Loucy (cell line): ENCODE measurements around the gene ABCF2.

Experiments
- H2AFZ ChIP-seq: fragments of 200-600 bp; sonication (generic); 2 replicates; pipeline ENCODE4 v1.6.0; 2016; ENCODE audit warnings: antibody characterized with exemption, mild to moderate bottlenecking, low read length, moderate library complexity
- H3F3A ChIP-seq: fragments of 200-600 bp; 2 replicates; pipeline ENCODE4 v1.6.0; 2016; ENCODE audit warnings: antibody characterized with exemption, low read depth, mild to moderate bottlenecking
- H3K27me3 ChIP-seq: fragments of 200-600 bp; sonication (generic); 2 replicates; pipeline ENCODE4 v1.6.1; 2014; ENCODE audit warnings: low read length, mild to moderate bottlenecking; ENCODE audit not compliant: insufficient read depth, poor library complexity, severe bottlenecking
- H3K36me3 ChIP-seq: fragments of 200-600 bp; sonication (generic); 2 replicates; pipeline ENCODE4 v1.6.1; 2016; ENCODE audit warnings: low read length; ENCODE audit not compliant: insufficient read depth
- H3K4me1 ChIP-seq: fragments of 200-600 bp; sonication (generic); 2 replicates; pipeline ENCODE4 v1.5.1; 2014; ENCODE audit warnings: low read length, mild to moderate bottlenecking; ENCODE audit not compliant: insufficient read depth, poor library complexity, severe bottlenecking
- H3K4me2 ChIP-seq: fragments of 200-600 bp; sonication (generic); 2 replicates; pipeline ENCODE4 v1.6.0; 2014; ENCODE audit warnings: antibody characterized with exemption, low read length, low read depth, mild to moderate bottlenecking; ENCODE audit not compliant: poor library complexity, severe bottlenecking
- H3K4me3 ChIP-seq: fragments of 200-600 bp; sonication (generic); 2 replicates; pipeline ENCODE4 v1.5.1; 2014; ENCODE audit warnings: low read length, mild to moderate bottlenecking, mixed read lengths; ENCODE audit not compliant: poor library complexity, severe bottlenecking
- H3K79me2 ChIP-seq: fragments of 200-600 bp; sonication (generic); 2 replicates; pipeline ENCODE4 v1.6.1; 2014; ENCODE audit warnings: low read length; ENCODE audit not compliant: insufficient read depth
- H3K9ac ChIP-seq: fragments of 200-600 bp; sonication (generic); 2 replicates; pipeline ENCODE4 v1.6.0; 2014; ENCODE audit warnings: mild to moderate bottlenecking, low read depth, low read length, moderate library complexity; ENCODE audit not compliant: poor library complexity, severe bottlenecking
- H3K9me2 ChIP-seq: fragments of 200-600 bp; sonication (generic); replicated peaks from 2 replicates; pipeline ENCODE4 v1.6.1; 2016; ENCODE audit warnings: low read depth, low read length, mixed read lengths
- H3K9me3 ChIP-seq: fragments of 200-600 bp; sonication (generic); 2 replicates; pipeline ENCODE4 v1.6.1; 2014; ENCODE audit warnings: mild to moderate bottlenecking, antibody characterized with exemption, low read length, low read depth; ENCODE audit not compliant: insufficient read depth
- H4K20me1 ChIP-seq: fragments of 200-600 bp; sonication (generic); 2 replicates; pipeline ENCODE4 v1.6.0; 2014; ENCODE audit warnings: antibody characterized with exemption, low read length, mild to moderate bottlenecking; ENCODE audit not compliant: insufficient read depth, poor library complexity, severe bottlenecking
- EZH2phosphoT487 ChIP-seq: fragments of 200-600 bp; IDR thresholded peaks from 2 replicates; pipeline ENCODE4 v1.6.1; 2018; ENCODE audit warnings: antibody characterized with exemption, mild to moderate bottlenecking, moderate library complexity, borderline replicate concordance
- TF ChIP-seq, protein P1 (sequence below): fragments of 200-600 bp; sonication (generic); conservative IDR thresholded peaks from 2 replicates; pipeline ENCODE4 v1.5.1; 2014; ENCODE audit warnings: mild to moderate bottlenecking, antibody characterized with exemption, low read length

The ABCF2 gene

DNA sequence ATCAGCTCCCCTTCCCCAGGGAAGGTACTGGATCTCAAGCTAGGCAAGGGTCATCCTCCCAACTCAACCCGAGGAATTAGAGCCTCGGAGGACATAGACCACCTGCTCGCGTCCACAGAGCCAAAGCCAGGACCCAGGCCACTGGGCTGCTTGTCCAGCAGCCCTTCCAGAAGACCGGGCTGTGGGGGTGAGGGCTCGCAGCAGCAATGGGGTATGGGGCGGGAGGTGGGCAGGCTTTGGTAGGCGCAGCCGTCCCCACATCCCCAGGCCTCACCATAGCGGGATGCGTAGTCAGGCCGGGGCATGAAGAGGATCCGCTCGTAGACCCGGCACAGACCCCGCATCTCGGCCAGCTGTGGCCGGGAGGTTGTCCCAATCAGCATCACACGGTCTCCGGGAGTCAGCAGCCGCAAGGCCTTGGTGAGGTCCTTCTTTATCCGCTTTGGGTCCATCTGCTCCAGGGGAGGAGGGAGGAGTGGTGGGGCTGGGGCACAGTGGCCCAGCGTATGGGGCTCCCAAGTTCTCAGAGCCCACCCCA is 34.9 kb downstream of the ABCF2 start:
- Histone ChIP-seq H3K9ac (no peak overlapping the region), H4K20me1 (no peaks in the 10 kb centered on the region), H3K9me2 (no peaks in the 10 kb centered on the region), H3K36me3 (no peaks in the 10 kb centered on the region), H3K9me3 (no peaks in the 10 kb centered on the region), H3F3A (no peaks in the 10 kb centered on the region), H3K27me3 (no peaks in the 10 kb centered on the region), H3K4me2 (no peak overlapping the region), H3K4me1 (peaks cover 15% of the 10 kb centered on the region), H3K4me3 (no peak overlapping the region), H2AFZ (no peak overlapping the region), H3K79me2 (no peaks in the 10 kb centered on the region)
- no peak for TF ChIP-seq EZH2phosphoT487
- TF ChIP-seq, protein P1, sequence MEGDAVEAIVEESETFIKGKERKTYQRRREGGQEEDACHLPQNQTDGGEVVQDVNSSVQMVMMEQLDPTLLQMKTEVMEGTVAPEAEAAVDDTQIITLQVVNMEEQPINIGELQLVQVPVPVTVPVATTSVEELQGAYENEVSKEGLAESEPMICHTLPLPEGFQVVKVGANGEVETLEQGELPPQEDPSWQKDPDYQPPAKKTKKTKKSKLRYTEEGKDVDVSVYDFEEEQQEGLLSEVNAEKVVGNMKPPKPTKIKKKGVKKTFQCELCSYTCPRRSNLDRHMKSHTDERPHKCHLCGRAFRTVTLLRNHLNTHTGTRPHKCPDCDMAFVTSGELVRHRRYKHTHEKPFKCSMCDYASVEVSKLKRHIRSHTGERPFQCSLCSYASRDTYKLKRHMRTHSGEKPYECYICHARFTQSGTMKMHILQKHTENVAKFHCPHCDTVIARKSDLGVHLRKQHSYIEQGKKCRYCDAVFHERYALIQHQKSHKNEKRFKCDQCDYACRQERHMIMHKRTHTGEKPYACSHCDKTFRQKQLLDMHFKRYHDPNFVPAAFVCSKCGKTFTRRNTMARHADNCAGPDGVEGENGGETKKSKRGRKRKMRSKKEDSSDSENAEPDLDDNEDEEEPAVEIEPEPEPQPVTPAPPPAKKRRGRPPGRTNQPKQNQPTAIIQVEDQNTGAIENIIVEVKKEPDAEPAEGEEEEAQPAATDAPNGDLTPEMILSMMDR = no peak

- Histone ChIP-seq H3K79me2 (no peaks in the 10 kb centered on the region), H3K36me3 (no peaks in the 10 kb centered on the region), H3K4me1 (peaks cover 15% of the 10 kb centered on the region), H3K4me3 (no peak overlapping the region), H4K20me1 (no peaks in the 10 kb centered on the region), H3K9ac (no peak overlapping the region), H3K4me2 (no peak overlapping the region), H3K9me3 (no peaks in the 10 kb centered on the region), H3K27me3 (no peaks in the 10 kb centered on the region), H3K9me2 (no peaks in the 10 kb centered on the region), H2AFZ (no peak overlapping the region), H3F3A (no peaks in the 10 kb centered on the region)
- no peak for TF ChIP-seq EZH2phosphoT487
- TF ChIP-seq, protein P1 = no peak
These were observed 35.5 kb downstream of the ABCF2 start for GRCh38 chr7:151191544-151191943.

DNA sequence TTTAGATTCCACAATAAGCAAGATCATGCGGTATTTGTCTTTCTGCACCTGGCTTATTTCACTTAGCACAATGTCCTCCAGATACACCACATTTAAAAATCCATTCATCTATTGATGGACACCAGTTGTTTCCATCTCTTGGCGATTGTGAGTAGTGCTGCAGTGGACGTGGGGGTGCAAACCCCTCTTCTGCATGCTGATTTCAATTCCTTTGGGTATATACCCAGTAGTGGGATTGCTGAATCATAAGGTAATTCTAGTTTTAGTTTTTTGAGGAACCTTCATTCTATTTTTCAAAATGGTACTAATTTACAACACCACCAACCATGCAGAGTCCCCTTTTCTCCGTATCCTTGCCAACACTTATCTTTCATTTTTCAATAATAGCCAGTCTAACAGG is 38.0 kb downstream of the ABCF2 start:
- H3K9me3 ChIP-seq = no peaks in the 10 kb centered on the region

More for the DNA sequence above, 38.0 kb downstream of the ABCF2 start:
- no peaks in the 10 kb centered on the region for H3K36me3 ChIP-seq
- H3K27me3 ChIP-seq = no peaks in the 10 kb centered on the region
- no peaks in the 10 kb centered on the region for H4K20me1 ChIP-seq
- no peaks in the 10 kb centered on the region for H3K9me2 ChIP-seq
- no peak for TF ChIP-seq EZH2phosphoT487
- TF ChIP-seq, protein P1 = no peak
- peaks cover 12% of the 10 kb centered on the region for H3K4me1 ChIP-seq
- H3K4me2 ChIP-seq = no peak overlapping the region
- no peak overlapping the region for H2AFZ ChIP-seq
- H3F3A ChIP-seq = no peaks in the 10 kb centered on the region
- H3K4me3 ChIP-seq = no peak overlapping the region
- H3K9ac ChIP-seq = no peak overlapping the region
- no peaks in the 10 kb centered on the region for H3K79me2 ChIP-seq
